ENCODE measurements around the gene ZRANB3.

GRCh38 chr2:135532581-135532980 lies 1.6 kb upstream of the ZRANB3 start:
- TF ChIP-seq CTCF (conservative IDR thresholded peaks at IDR 0.05; ENCODE audit: low read length) (no peak), EZH2phosphoT487 (IDR thresholded peaks at IDR 0.05; ENCODE audit: borderline replicate concordance, low read depth, low read length) (no peak)

All from OCI-LY7 (cell line).